Hepatocyte (in vitro differentiated cells): ENCODE results near the gene SPAAR. TPM values are rescaled to one million over a fixed set of nuclear protein-coding genes. Genes with fewer than 3 reads are reported as not detected.

Source experiments
- DNase-seq: peaks from one replicate; pipeline ENCODE4 v3.0.0-alpha.2; 2016; ENCODE audit warnings: low spot score
- H2AFZ ChIP-seq: fragments of 200-600 bp; sonication (generic); 2 replicates; pipeline ENCODE4 v1.6.0; 2016; ENCODE audit warnings: antibody characterized with exemption, mild to moderate bottlenecking
- H3K27ac ChIP-seq: fragments of 200-600 bp; sonication (generic); 2 replicates; pipeline ENCODE4 v1.5.1; 2016; ENCODE audit warnings: mild to moderate bottlenecking
- H3K27me3 ChIP-seq: fragments of 200-600 bp; sonication (generic); 2 replicates; pipeline ENCODE4 v1.6.1; 2016
- H3K36me3 ChIP-seq: fragments of 200-600 bp; sonication (generic); replicated peaks from 2 replicates; pipeline ENCODE4 v1.5.1; 2016; ENCODE audit warnings: low read depth; ENCODE audit not compliant: insufficient read depth
- H3K4me1 ChIP-seq: fragments of 200-600 bp; sonication (generic); 2 replicates; pipeline ENCODE4 v1.5.1; 2016; ENCODE audit warnings: mild to moderate bottlenecking, moderate library complexity; ENCODE audit not compliant: insufficient read depth
- H3K4me2 ChIP-seq: fragments of 200-600 bp; sonication (generic); 2 replicates; pipeline ENCODE4 v1.6.0; 2016
- H3K4me3 ChIP-seq: fragments of 200-600 bp; sonication (generic); 2 replicates; pipeline ENCODE4 v1.5.1; 2016; ENCODE audit warnings: mild to moderate bottlenecking
- H3K79me2 ChIP-seq: fragments of 200-600 bp; sonication (generic); 2 replicates; pipeline ENCODE4 v1.6.0; 2017; ENCODE audit warnings: mild to moderate bottlenecking
- H3K9me2 ChIP-seq: fragments of 200-600 bp; sonication (generic); replicated peaks from 2 replicates; pipeline ENCODE4 v1.6.0; 2017; ENCODE audit warnings: mild to moderate bottlenecking; ENCODE audit not compliant: insufficient read depth
- H3K9me3 ChIP-seq: fragments of 200-600 bp; sonication (generic); 2 replicates; pipeline ENCODE4 v1.5.1; 2016; ENCODE audit warnings: low read depth, mild to moderate bottlenecking
- H4K20me1 ChIP-seq: fragments of 200-600 bp; sonication (generic); 2 replicates; pipeline ENCODE4 v1.6.0; 2016; ENCODE audit warnings: mild to moderate bottlenecking; ENCODE audit not compliant: insufficient read depth, poor library complexity, severe bottlenecking
- EZH2 ChIP-seq: fragments of 200-600 bp; sonication (generic); IDR thresholded peaks from 2 replicates; pipeline ENCODE4 v1.6.1; 2016; ENCODE audit warnings: antibody characterized with exemption, mild to moderate bottlenecking, borderline replicate concordance
- EZH2phosphoT487 ChIP-seq: fragments of 200-600 bp; sonication (generic); IDR thresholded peaks from one replicate; pipeline ENCODE4 v1.6.1; 2018; ENCODE audit warnings: antibody characterized with exemption, mild to moderate bottlenecking, low read depth, moderate library complexity; ENCODE audit not compliant: unreplicated experiment, severe bottlenecking
- WGBS: methylation state at CpG from one replicate; pipeline ENCODE4 v1.1.6; 2016; ENCODE audit warnings: low lambda C conversion rate; ENCODE audit errors: missing lambda C conversion rate; 5-methylcytosine and 5-hydroxymethylcytosine counted together
- polyA plus RNA-seq: library from polyadenylated mRNA; unstranded; fragments of >200 nt; fragmentation: Nextera tagmentation; extraction: Ambion mirVana; gene quantifications from 2 replicates; pipeline ENCODE4 v1.2.1, GENCODE V29; 2016
- total RNA-seq: library from RNA; depleted of rRNA; stranded (reverse); fragments of >200 nt; gene quantifications from 2 replicates; pipeline ENCODE4 v1.2.3, GENCODE V29; 2014
- TF ChIP-seq, protein P1 (sequence below): fragments of 200-600 bp; sonication (generic); IDR thresholded peaks from 2 replicates; pipeline ENCODE4 v1.5.1; 2016; ENCODE audit warnings: antibody characterized with exemption, mild to moderate bottlenecking; ENCODE audit not compliant: poor library complexity

The SPAAR gene
- total and polyA plus RNA-seq, 2 experiments from 2014 or later = not detected

DNA sequence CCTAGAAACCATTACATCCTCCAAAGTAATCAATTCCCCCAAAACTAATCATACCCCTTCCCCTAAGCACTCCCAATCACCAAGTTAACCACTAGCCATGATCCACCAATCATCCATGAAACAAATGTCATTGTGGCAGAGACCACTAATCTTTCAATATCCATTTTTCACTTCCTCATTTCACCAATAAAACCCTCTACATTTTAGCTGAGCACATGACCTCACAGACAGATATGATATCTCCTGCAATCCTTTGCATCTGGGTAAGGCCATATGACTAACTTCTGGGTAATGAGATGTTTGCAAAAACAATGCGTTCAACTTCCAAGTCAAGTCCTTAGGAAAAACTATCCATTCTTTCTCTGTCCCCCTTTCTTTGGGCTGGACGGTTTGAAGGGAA is 27.9 kb downstream of the SPAAR start:
- H3K4me3 ChIP-seq = no peak overlapping the region
- no peaks in the 10 kb centered on the region for H3K9me3 ChIP-seq
- H4K20me1 ChIP-seq = no peaks in the 10 kb centered on the region
- DNase-seq = no peak
- H2AFZ ChIP-seq = no peak overlapping the region
- TF ChIP-seq, protein P1, sequence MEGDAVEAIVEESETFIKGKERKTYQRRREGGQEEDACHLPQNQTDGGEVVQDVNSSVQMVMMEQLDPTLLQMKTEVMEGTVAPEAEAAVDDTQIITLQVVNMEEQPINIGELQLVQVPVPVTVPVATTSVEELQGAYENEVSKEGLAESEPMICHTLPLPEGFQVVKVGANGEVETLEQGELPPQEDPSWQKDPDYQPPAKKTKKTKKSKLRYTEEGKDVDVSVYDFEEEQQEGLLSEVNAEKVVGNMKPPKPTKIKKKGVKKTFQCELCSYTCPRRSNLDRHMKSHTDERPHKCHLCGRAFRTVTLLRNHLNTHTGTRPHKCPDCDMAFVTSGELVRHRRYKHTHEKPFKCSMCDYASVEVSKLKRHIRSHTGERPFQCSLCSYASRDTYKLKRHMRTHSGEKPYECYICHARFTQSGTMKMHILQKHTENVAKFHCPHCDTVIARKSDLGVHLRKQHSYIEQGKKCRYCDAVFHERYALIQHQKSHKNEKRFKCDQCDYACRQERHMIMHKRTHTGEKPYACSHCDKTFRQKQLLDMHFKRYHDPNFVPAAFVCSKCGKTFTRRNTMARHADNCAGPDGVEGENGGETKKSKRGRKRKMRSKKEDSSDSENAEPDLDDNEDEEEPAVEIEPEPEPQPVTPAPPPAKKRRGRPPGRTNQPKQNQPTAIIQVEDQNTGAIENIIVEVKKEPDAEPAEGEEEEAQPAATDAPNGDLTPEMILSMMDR = no peak
- TF ChIP-seq EZH2 = no peak
- no peaks in the 10 kb centered on the region for H3K36me3 ChIP-seq
- H3K4me2 ChIP-seq = no peak overlapping the region
- peaks cover 9% of the 10 kb centered on the region for H3K4me1 ChIP-seq
- no peaks in the 10 kb centered on the region for H3K9me2 ChIP-seq
- no peaks in the 10 kb centered on the region for H3K27me3 ChIP-seq
- no peak overlapping the region for H3K27ac ChIP-seq
- H3K79me2 ChIP-seq = no peaks in the 10 kb centered on the region
- 71% methylated on average over 2 of the region's 2 CpGs for WGBS

DNA sequence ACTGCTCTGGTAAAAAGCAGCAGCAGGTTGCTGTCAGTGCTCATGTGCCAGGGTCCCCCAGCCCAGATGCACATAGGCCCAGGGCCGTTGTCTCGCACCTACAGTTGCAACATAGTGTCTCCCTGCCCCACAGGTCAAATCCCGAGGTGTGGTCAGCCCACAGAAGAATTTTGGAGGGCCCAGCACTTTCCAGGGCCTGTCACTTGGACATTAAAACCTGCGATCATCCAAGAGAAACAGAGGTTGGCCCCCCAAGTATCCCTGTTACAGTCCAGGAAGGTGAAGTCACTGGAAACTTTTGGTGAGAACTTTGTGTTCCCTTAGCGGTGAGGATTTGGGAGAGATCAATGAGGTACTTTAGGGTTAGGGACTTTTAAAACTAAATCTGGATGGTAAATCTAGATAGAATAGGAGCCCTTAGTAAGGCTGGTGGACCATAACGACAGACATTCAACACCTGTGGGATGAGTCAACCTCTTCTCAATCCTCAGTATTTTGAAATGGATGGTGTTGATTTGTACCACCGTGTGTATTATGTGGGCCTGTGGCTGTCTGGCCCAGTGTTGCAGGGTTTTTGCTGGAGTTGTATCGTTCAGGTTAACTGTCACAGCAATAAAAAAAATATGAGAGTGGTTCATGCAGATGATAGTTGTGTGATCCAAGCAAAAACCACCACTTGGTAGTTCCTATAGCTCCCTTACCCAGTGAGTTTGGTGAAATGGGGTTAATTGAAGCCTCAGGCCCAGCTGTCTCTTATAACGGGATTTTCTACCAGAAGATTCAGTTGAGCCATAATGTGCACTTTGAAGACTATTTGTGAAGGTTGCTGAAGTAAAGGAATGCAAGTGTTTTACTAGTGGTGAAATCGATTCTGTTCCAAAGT is 29.4 kb downstream of the SPAAR start:
- WGBS = 89% methylated on average over 10 of the region's 10 CpGs

DNA sequence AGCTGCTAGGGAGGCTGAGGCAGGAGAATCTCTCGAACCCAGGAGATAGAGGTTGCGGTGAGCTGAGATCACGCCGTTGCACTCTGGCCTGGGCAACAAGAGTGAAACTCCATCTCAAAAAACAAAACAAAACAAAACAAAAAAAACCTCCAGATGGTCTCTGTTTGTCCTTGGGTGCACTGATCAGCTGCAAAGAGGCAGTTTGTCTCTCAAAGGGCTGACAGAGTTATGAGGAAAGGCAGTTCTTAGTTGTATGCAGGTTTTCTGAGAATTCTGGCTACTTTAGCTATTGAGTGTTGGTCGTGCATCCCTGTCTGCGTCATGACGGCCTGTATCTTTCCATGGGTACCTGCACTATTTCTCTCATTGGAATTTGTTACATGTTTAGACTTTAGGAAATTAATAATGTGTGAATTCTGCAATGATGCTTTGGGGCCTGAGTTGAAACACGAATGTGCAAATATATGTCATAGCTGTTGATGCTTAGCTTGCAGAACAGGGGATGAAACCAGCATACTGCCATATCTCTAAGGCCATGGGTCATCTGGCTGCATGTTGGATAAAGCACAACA is 30.5 kb downstream of the SPAAR start:
- DNase-seq = no peak

More for the DNA sequence above, 29.4 kb downstream of the SPAAR start:
- H3K27me3 ChIP-seq = no peaks in the 10 kb centered on the region
- no peak overlapping the region for H3K4me2 ChIP-seq
- no peaks in the 10 kb centered on the region for H3K79me2 ChIP-seq
- H3K27ac ChIP-seq = no peak overlapping the region
- no peak overlapping the region for H2AFZ ChIP-seq
- peaks cover 9% of the 10 kb centered on the region for H3K4me1 ChIP-seq
- DNase-seq = no peak
- TF ChIP-seq EZH2 = no peak
- TF ChIP-seq, protein P1 = no peak
- TF ChIP-seq EZH2phosphoT487 = no peak
- no peaks in the 10 kb centered on the region for H3K9me3 ChIP-seq
- H3K9me2 ChIP-seq = no peaks in the 10 kb centered on the region
- no peak overlapping the region for H3K4me3 ChIP-seq
- no peaks in the 10 kb centered on the region for H3K36me3 ChIP-seq
- no peaks in the 10 kb centered on the region for H4K20me1 ChIP-seq

More for the DNA sequence above, 30.5 kb downstream of the SPAAR start:
- Histone ChIP-seq H3K9me3 (no peaks in the 10 kb centered on the region), H3K27ac (no peak overlapping the region), H3K4me2 (no peak overlapping the region), H3K27me3 (no peaks in the 10 kb centered on the region), H3K79me2 (no peaks in the 10 kb centered on the region), H4K20me1 (no peaks in the 10 kb centered on the region), H3K4me3 (no peak overlapping the region), H3K9me2 (no peaks in the 10 kb centered on the region), H2AFZ (no peak overlapping the region), H3K36me3 (no peaks in the 10 kb centered on the region), H3K4me1 (peaks cover 9% of the 10 kb centered on the region)
- TF ChIP-seq, protein P1 = no peak
- TF ChIP-seq EZH2 = no peak
- TF ChIP-seq EZH2phosphoT487 = no peak
- 92% methylated on average over 8 of the region's 8 CpGs for WGBS
